ENCODE measurements around the gene MKNK1.

The MKNK1 gene

GRCh38 chr1:46536527-46536926, 67.5 kb downstream of the MKNK1 start:
- no peak for DNase-seq

- peak; percentile 40 to 54 for DNase-seq
Measured at GRCh38 chr1:46535063-46535462, 69.0 kb downstream of the MKNK1 start.

DNA sequence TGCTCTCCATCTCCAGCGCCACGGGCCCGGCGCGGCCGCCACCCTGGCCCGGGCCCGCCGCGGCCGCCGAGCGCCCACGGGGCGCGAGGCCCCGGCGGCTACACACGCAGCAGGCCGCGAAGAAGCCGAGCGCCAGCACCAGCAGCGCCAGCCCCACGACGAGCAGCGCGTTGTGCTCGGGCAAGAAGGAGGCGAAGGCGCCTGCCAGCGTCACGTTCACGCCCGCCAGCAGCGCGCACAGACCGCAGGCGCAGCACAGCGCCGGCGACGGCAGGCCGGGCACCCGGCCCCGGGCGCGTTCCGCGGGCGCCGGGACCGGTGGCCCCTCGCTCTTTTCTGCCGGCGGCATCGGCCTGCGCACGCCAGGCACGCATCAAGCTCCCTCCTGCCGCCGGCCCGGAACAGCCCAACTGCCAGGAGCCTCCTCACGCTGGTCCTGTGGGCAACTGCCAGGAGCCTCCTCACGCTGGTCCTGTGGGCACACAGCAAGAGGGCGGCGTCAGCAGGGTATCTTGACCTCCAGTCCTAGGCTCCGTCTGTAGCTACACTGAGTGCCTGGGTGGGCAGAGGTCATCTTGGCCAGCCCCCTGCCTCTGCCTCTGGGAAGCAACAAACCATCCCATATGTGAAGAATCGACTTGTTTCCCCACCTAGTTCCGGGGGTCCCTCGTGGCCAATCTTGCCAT, 70.7 kb downstream of the MKNK1 start:
- DNase-seq: peak; percentile 54 to 70

GRCh38 chr1:46532498-46533178, 71.4 kb downstream of the MKNK1 start:
- peak; percentile 79 to 82 for DNase-seq

DNA sequence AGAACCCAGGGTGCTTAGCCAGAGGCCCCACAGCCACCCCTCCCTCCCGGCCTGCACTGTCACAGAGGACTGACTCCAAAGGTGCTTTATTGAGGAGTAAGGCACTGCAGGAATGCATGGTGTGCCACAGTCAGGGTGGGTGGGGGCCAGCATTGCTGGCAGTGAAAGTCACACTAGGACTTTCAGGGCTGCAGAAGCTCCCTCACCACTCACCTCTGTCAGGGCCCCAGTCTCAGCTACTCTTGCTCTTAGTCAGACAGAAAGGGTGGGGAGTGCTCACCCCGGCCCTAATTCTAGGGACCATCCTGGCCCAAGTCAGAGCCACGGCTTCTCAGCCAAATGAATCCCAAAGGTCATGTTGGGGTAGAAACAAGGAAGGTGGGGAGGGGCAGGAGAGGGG, 72.0 kb downstream of the MKNK1 start:
- DNase-seq: peak; percentile 32 to 41

- no peak for DNase-seq
Measured at GRCh38 chr1:46530791-46531409, 73.2 kb downstream of the MKNK1 start.

- DNase-seq: no peak
Measured at GRCh38 chr1:46530311-46530710, 73.8 kb downstream of the MKNK1 start.

GRCh38 chr1:46529031-46529630, 74.9 kb downstream of the MKNK1 start:
- DNase-seq: no peak

- DNase-seq: no peak
Measured at GRCh38 chr1:46528297-46528955, 75.6 kb downstream of the MKNK1 start.

DNA sequence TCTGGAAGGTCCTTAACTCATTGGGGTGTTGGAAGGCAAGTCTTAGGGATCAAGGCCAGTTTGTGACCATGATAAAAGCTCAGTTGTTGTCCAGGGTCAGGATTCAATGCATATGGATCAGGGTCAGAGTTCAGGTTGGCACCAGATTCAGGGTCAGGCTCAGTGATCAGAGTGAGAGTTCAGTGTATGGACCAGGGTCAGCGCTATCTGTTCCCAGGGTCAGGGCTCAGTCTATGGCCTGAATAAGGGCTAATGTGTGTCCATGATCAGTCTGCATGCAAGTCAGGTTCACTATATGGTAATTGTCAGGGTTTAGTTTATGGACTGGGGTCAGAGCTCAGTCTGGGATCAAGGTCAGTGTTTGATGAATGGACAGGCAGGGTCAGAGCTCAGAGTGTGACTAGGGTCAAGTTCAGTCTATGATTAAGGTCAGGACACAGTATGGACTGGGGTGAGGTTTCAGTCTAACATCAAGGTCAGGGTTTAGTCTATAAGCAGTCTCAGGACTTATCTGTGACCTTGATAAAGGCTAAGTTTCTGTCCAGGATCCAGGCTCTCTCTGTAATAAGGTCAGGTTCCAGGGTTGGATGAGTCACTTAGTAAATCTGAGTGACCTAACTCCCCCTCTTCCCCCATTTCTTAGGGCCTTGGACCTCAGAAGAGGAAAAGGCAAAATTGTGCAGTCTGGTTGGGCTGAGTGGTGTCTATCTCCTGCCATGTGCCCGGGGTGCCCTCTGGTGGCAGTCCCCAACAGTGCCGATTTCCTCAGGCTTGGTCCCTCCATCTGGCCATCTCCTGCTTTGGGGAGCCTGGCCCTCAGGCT, 76.4 kb downstream of the MKNK1 start:
- peak; percentile 87 to 89 for DNase-seq

DNA sequence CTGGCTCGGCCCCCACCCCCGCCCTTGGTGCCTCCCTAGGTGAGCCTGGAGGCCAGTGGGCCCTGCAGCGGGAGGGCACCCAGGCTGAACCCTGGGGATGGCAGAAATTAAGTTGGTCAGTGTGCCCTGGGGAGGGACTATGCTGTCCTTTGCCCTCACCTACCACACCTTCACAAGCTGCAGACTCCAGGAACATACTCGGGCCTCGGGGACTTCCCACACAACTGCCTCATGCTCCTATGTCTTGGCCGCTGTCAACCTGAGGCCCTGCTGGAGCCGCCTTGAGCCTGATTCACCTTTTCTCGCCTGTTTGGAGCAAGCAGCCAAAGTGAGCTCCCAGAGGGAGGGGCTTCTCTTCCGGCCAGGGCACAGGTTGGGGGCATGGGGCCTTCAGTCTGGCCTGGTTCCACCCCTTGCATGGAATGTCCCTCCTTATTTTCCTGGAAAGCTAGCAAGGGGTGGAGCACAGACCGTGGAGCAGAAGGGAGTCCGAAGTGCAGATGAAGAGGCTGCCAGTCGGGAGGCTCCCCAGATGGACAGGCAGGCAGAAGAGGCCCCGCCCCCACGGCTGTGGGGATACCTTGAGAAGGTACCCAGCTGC, 77.3 kb downstream of the MKNK1 start:
- DNase-seq: no peak

DNA sequence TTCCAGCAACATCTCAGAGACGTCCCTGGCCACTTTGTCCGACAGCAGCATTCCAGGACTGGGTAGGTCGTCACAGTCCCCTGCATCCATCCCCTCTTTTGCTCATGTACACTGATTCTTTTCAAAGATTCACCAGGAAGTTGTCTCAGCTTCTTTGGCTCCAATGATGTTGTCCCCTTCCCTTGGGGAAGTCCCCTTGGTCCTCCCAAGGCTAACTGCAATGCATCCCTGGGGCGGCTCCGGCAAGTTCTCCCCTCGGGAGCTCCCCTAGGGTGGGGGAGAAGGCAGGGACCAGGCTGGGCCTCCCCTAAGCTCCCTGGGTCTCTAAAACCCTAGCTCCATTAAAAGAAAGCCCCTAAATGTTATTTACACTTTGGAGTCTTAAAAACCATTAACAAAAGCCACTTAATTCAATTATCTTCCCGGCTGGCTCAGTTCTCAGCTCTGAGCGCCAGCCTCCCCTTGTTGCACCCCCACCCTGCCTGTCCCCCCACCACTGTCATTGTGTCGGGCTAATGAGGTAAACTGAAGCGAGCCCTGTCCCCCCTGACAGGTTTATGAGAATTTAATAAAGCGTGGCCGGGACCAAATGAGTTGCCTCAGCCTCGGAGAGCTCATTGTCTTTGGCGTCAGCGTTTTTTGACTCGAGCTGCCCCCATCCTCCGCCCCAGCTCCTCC, 77.9 kb downstream of the MKNK1 start:
- DNase-seq: no peak

GRCh38 chr1:46525253-46525983, 78.7 kb downstream of the MKNK1 start:
- DNase-seq: no peak

GRCh38 chr1:46524843-46525242, 79.2 kb downstream of the MKNK1 start:
- no peak for DNase-seq

DNA sequence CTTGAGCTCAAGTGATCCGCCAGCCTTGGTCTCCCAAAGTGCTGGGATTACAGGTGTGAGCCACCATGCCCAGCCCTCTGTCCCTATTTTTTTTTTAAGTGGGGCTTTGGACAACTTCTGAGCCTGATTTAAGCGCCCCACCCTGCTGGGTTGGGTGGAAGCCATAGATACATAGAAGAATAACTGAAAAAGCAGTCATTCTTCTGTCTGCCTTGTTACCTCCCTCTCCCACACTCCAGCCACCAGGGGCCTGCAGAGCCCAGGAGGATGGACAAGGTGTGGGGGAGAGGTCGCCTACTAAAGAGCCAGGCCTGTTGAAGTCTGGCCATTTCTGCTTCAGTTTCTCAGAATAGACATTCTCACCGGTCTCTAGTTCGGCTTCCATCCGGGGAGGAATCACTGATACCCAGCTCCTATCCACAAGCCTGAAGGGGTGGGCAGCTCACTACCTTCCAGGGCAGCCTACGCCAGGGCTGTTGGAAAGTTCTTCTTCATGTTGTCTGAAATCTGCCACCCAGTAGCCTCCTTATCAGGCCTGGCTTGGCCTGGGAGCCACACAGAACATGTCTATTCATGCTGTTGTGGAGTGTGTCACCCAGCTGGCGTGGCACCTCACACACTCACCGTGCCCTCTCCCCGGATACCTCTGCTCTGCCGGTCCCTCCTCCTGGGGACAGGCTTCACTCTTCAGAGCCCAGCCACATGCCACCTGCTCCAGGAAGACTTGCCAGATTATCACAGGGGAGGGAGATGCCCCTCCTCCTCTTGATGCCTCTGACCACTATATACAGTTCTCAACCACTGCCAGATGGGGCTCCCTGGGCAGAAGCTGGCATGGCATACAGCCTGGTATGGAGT, 80.3 kb downstream of the MKNK1 start:
- no peak for DNase-seq

DNA sequence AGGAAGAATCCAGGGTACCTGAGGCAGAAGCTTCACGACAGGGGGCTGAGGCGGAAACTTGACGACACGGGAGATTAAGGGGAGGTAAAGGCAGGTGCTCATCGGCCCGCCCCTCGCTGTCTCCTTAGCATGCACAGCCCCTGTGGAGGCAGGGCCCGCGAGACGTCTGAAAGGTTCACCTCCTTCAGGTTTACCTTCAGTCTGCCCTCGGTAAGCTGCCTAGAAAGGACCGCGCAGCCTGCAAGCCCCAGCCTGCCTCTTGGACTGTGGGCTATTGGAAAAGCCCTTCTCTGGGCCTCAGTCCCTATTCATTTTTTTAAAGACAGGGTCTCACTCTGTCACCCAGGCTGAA, 81.1 kb downstream of the MKNK1 start:
- no peak for DNase-seq

DNA sequence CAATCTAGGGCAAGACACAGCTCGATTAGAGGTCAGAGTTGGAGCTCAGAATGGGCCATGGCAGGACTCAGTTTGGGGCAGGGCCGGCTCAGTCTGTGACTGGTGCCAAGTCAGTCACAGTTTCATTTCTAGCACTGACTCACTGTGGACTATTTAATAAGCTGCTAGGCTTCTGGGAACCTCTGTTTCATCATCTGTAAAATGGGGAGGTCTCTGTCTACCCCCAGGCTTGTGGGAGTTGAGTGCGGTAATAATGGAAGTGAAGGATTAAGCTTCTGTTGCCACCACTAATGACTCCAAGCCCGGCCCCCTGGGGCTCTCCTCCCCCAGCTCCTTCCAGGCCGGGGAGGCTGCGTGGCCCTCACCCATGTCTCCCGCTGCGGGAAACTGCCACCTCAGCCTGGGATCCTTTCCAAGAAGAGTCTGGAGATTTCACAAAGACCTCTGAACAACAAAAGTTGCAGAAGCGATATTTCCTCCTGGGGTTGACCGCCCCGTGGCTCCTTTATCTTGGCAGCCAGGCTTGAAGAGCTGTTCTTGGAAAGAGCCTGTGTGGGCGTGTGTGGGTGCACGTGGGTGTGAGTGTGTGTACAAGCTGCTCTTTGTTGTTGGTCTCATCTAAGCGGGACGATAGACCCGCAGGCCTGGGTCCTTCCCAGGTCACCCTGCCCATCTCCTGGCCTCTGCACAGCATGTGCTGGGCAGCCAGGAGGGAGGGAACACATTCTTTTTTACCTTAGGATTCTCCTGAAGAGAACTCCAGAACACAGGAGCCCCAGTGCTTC, 81.7 kb downstream of the MKNK1 start:
- DNase-seq: peak; percentile 58 to 67

GRCh38 chr1:46521414-46521813, 82.7 kb downstream of the MKNK1 start:
- no peak for DNase-seq

Measured in activated T-cell treated with anti-CD3 and anti-CD28 coated beads, Interleukin-2, amount 50 U/mL, for 48 hours (primary cell).